Left ventricle myocardium inferior (tissue), 1 donor: Measurements from ENCODE around the gene TMEM255B. TPM values are rescaled to one million over a fixed set of nuclear protein-coding genes. Genes with fewer than 3 reads are reported as not detected.

Source experiments
- DNase-seq: peaks from one replicate; pipeline ENCODE4 v3.0.0-alpha.2; 2020
- H3K27ac ChIP-seq: fragments of 200-600 bp; replicated peaks from 2 replicates; pipeline ENCODE4 v1.8.0; 2021
- H3K27me3 ChIP-seq: fragments of 200-600 bp; 2 replicates; pipeline ENCODE4 v1.8.0; 2021; ENCODE audit warnings: low read depth
- H3K36me3 ChIP-seq: fragments of 200-600 bp; 2 replicates; pipeline ENCODE4 v1.8.0; 2021
- H3K4me1 ChIP-seq: fragments of 200-600 bp; 2 replicates; pipeline ENCODE4 v1.8.0; 2021
- H3K4me3 ChIP-seq: fragments of 200-600 bp; 2 replicates; pipeline ENCODE4 v1.8.0; 2021; ENCODE audit warnings: mild to moderate bottlenecking, moderate library complexity
- H3K9me3 ChIP-seq: fragments of 200-600 bp; replicated peaks from 2 replicates; pipeline ENCODE4 v1.8.0; 2021
- CTCF ChIP-seq: fragments of 200-600 bp; IDR thresholded peaks from 2 replicates; pipeline ENCODE4 v1.8.0; 2021; ENCODE audit warnings: antibody characterized with exemption, mild to moderate bottlenecking, borderline replicate concordance
- intact Hi-C: fragments of 100-400 bp; cut with micrococcal nuclease; formaldehyde crosslinking; loops from one replicate; pipeline ENCODE4 v1.11.0; 2022
- total RNA-seq: library from RNA; stranded (reverse); fragmentation: NEBNext Ultra II Directional; extraction: Animal tissue kit (Norgen Biotek cat#: 25700); gene quantifications from one replicate; pipeline ENCODE4 v1.2.1, GENCODE V29; 2021
- donor health status: DM: no; HTN: yes; CAD: no; lungs with severe emphysema.

The TMEM255B gene
- total RNA-seq, 1 donor from 2014 or later, result 7.7 TPM

GRCh38 chr13:113774177-113775107, 15.4 kb downstream of the TMEM255B start:
- H3K4me1 ChIP-seq, result no peaks in the 10 kb centered on the region
- TF ChIP-seq CTCF, result no peak

GRCh38 chr13:113775451-113776145, 16.6 kb downstream of the TMEM255B start:
- intact Hi-C loops, result no loop called here
- Histone ChIP-seq H3K4me1 (no peaks in the 10 kb centered on the region), H3K4me3 (no peak overlapping the region), H3K27me3 (peaks cover 32% of the 10 kb centered on the region), H3K27ac (no peak overlapping the region), H3K36me3 (no peaks in the 10 kb centered on the region), H3K9me3 (peaks cover 17% of the 10 kb centered on the region)
- DNase-seq, result no peak
- TF ChIP-seq CTCF, result no peak

More at GRCh38 chr13:113774177-113775107, 15.4 kb downstream of the TMEM255B start:
- H3K4me3 ChIP-seq, result no peak overlapping the region
- H3K9me3 ChIP-seq, result peaks cover 17% of the 10 kb centered on the region
- no peak overlapping the region for H3K27ac ChIP-seq
- H3K36me3 ChIP-seq, result no peaks in the 10 kb centered on the region
- no peak for DNase-seq
- intact Hi-C loops, result no loop called here
- peaks cover 32% of the 10 kb centered on the region for H3K27me3 ChIP-seq

GRCh38 chr13:113776231-113777125, 17.5 kb downstream of the TMEM255B start:
- DNase-seq, result no peak
- H3K9me3 ChIP-seq, result peaks cover 15% of the 10 kb centered on the region
- H3K4me1 ChIP-seq, result no peaks in the 10 kb centered on the region
- TF ChIP-seq CTCF, result no peak
- intact Hi-C loops, result no loop called here
- H3K36me3 ChIP-seq, result no peaks in the 10 kb centered on the region
- no peak overlapping the region for H3K4me3 ChIP-seq
- H3K27me3 ChIP-seq, result peaks cover 32% of the 10 kb centered on the region
- no peak overlapping the region for H3K27ac ChIP-seq

- Histone ChIP-seq H3K4me3 (no peak overlapping the region), H3K27ac (no peak overlapping the region), H3K36me3 (no peaks in the 10 kb centered on the region), H3K4me1 (no peaks in the 10 kb centered on the region), H3K27me3 (peaks cover 32% of the 10 kb centered on the region), H3K9me3 (peaks cover 4% of the 10 kb centered on the region)
- DNase-seq, result no peak
- intact Hi-C loops, result no loop called here
- TF ChIP-seq CTCF, result no peak
These were observed 18.6 kb downstream of the TMEM255B start for GRCh38 chr13:113777311-113778260.
